ENCODE results near the gene KCNQ1. TPM values are rescaled to one million over a fixed set of nuclear protein-coding genes. Genes with fewer than 3 reads are reported as not detected.

KCNQ1 gene
- total RNA-seq, 1 experiment from 2014 or later = 2.5 TPM

DNA sequence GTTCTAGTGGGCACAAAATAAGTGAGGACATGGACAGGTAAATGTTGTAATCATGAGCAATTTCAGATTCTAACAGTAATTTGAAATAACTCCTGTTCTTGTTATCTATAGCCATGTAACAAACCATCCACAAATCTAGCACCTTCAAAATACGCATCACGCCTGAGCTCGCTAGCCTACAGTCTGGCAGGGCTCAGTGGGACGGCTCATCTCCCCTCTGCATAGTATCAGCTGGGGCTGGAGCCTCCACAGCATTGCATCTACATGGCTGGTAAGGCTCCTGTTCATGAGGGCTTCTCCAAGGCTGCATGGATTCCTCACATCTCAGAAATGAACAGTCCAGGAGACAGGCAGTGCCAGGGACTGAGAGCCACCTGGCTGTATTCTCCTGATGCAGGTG lies 112.6 kb downstream of the KCNQ1 start:
- DNase-seq (ENCODE audit: low spot score) (no peak), ATAC-seq (no peak)
- Mint-ChIP-seq H3K27ac (no peak overlapping the region), H3K27me3 (ENCODE audit: low read depth) (peaks cover 77% of the 10 kb centered on the region), H3K4me1 (peaks cover 3% of the 10 kb centered on the region; the same call in 1 of the 2 replicates), H3K4me3 (no peak overlapping the region), H3K9me3 (peaks cover 17% of the 10 kb centered on the region), H3K36me3 (peaks cover 7% of the 10 kb centered on the region)
- ChIA-PET CTCF (interaction anchor here (1.0 to 2.9 kb wide), 2 partner anchors 24 to 335 kb away, joined by 4 to 7 read pairs; no protein-coding TSS in a partner anchor), POLR2A (no interaction called here)
- TF ChIP-seq CREB1 (CRISPR knock-in tag; IDR thresholded peaks at IDR 0.05) = no peak
- no peak for TF ChIP-seq CBFB (CRISPR knock-in tag; IDR thresholded peaks at IDR 0.05; ENCODE audit: low read depth)
- no peak for TF ChIP-seq KAT7 (CRISPR knock-in tag; IDR thresholded peaks at IDR 0.05; ENCODE audit: borderline replicate concordance)
- no peak for TF ChIP-seq ZNF416 (CRISPR knock-in tag; IDR thresholded peaks at IDR 0.05)
- TF ChIP-seq TEAD4 (CRISPR knock-in tag; IDR thresholded peaks at IDR 0.05) = no peak
- TF ChIP-seq NFYB (CRISPR knock-in tag; conservative IDR thresholded peaks at IDR 0.05; ENCODE audit: low read depth) = no peak
- no peak for TF ChIP-seq NR2C2 (CRISPR knock-in tag; IDR thresholded peaks at IDR 0.05)
- TF ChIP-seq ZNF512 (CRISPR knock-in tag; IDR thresholded peaks at IDR 0.05; ENCODE audit: borderline replicate concordance) = no peak
- no peak for TF ChIP-seq NR3C1 (CRISPR knock-in tag; conservative IDR thresholded peaks at IDR 0.05; ENCODE audit: low read depth)
- no peak for TF ChIP-seq SMAD4 (CRISPR knock-in tag; IDR thresholded peaks at IDR 0.05)
- TF ChIP-seq ZSCAN18 (CRISPR knock-in tag; IDR thresholded peaks at IDR 0.05) = no peak
- no peak for TF ChIP-seq CREM (CRISPR knock-in tag; IDR thresholded peaks at IDR 0.05)
- no peak for TF ChIP-seq ERG (CRISPR knock-in tag; IDR thresholded peaks at IDR 0.05)

DNA sequence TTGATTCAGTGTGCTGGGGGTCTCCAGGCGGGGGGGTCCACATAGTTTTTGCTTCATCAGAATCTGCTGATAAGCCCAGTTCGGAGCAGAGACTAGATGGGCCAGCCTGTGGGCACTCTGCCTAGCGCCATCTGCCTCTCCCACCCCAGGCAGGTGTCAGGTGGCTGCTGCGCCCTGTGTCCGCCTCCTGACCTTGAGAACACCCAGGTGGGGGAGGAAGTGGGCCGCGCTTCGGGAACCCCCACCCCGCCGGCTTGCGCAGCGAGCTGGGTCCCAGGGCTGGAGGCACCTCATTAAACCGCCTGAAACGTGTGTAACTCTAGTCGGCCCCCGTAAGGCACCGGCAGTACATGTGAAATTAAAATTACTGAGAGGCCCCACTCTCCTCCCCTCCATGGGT lies 113.6 kb downstream of the KCNQ1 start:
- Mint-ChIP-seq H3K4me1 (peaks cover 3% of the 10 kb centered on the region; the same call in 1 of the 2 replicates), H3K36me3 (peaks cover 7% of the 10 kb centered on the region), H3K4me3 (no peak overlapping the region), H3K9me3 (peaks cover 17% of the 10 kb centered on the region), H3K27ac (no peak overlapping the region), H3K27me3 (ENCODE audit: low read depth) (peaks cover 77% of the 10 kb centered on the region)
- no peak for TF ChIP-seq ATF6 (CRISPR knock-in tag; IDR thresholded peaks at IDR 0.05)
- TF ChIP-seq CREB1 (CRISPR knock-in tag; IDR thresholded peaks at IDR 0.05) = no peak
- no peak for TF ChIP-seq FOXK1 (CRISPR knock-in tag; IDR thresholded peaks at IDR 0.05)
- TF ChIP-seq ZNF416 (CRISPR knock-in tag; IDR thresholded peaks at IDR 0.05) = no peak
- no peak for TF ChIP-seq TEAD1 (CRISPR knock-in tag; IDR thresholded peaks at IDR 0.05)
- TF ChIP-seq GTF2I (CRISPR knock-in tag; conservative IDR thresholded peaks at IDR 0.05) = no peak
- TF ChIP-seq ELF4 (CRISPR knock-in tag; IDR thresholded peaks at IDR 0.05; ENCODE audit: low read depth) = no peak
- no peak for TF ChIP-seq JAZF1 (CRISPR knock-in tag; IDR thresholded peaks at IDR 0.05)
- POLR2A ChIA-PET = no interaction called here
- ATAC-seq (no peak), DNase-seq (ENCODE audit: low spot score) (no peak)
- CTCF ChIA-PET = no interaction called here

Data from WTC11 (cell line).